NCI-H748 (cell line): ENCODE data around the gene RFWD3.
"Not testable (repeated sequence)": the region's sequence is repeated elsewhere in the genome, so short reads cannot be mapped to it uniquely, and the experiment has no call there.

ENCODE experiments used
- DNase-seq: peaks from one replicate; lab custom pipeline; 2025; ENCODE audit not compliant: unreplicated experiment; lab: John Stamatoyannopoulos, UW

The RFWD3 gene

GRCh38 chr16:74666425-74667254 is at the start of gene RFWD3:
RFWD3 (minus strand) TSS chr16:74666877; CDS start chr16:74661449, 5,428 bp downstream.
- peak; percentile 98 for DNase-seq

GRCh38 chr16:74716355-74716754 is 49.7 kb upstream of the RFWD3 start:
- DNase-seq = no peak

- no peak for DNase-seq
These were observed 47.2 kb upstream of the RFWD3 start for GRCh38 chr16:74713876-74714275.

GRCh38 chr16:74713325-74713724 is 46.6 kb upstream of the RFWD3 start:
- DNase-seq = no peak

GRCh38 chr16:74711938-74712337 is 45.3 kb upstream of the RFWD3 start:
- no peak for DNase-seq

GRCh38 chr16:74710401-74710800 is 43.7 kb upstream of the RFWD3 start:
- no peak for DNase-seq

- DNase-seq = peak; percentile 59
These were observed 42.8 kb upstream of the RFWD3 start for GRCh38 chr16:74709441-74709877.

GRCh38 chr16:74700438-74701225 is 34.0 kb upstream of the RFWD3 start, which contains the start of gene MLKL:
MLKL (minus strand) TSS chr16:74700862; CDS start chr16:74695757, 5,105 bp downstream.
- DNase-seq = peak; percentile 45

GRCh38 chr16:74700116-74700437 is 33.4 kb upstream of the RFWD3 start:
- DNase-seq = peak; percentile 2

GRCh38 chr16:74699666-74700065 is 33.0 kb upstream of the RFWD3 start:
- no peak for DNase-seq

- no peak for DNase-seq
These were observed 31.5 kb upstream of the RFWD3 start for GRCh38 chr16:74698222-74698621.

GRCh38 chr16:74695450-74696422 is 29.1 kb upstream of the RFWD3 start:
- peak; percentile 72 for DNase-seq

GRCh38 chr16:74691093-74691855 is 24.6 kb upstream of the RFWD3 start:
- DNase-seq = no peak

- no peak for DNase-seq
These were observed 15.9 kb upstream of the RFWD3 start for GRCh38 chr16:74682556-74682955.

GRCh38 chr16:74680681-74681080 is 14.0 kb upstream of the RFWD3 start:
- DNase-seq = no peak

- DNase-seq = no peak
These were observed 13.3 kb upstream of the RFWD3 start for GRCh38 chr16:74679983-74680382.

- DNase-seq = no peak
These were observed 11.2 kb upstream of the RFWD3 start for GRCh38 chr16:74677868-74678267.

- DNase-seq = no peak
These were observed 7.2 kb upstream of the RFWD3 start for GRCh38 chr16:74673876-74674275.

- DNase-seq = not testable (repeated sequence)
These were observed 2.2 kb upstream of the RFWD3 start for GRCh38 chr16:74668877-74669276.

- peak; percentile 48 for DNase-seq
These were observed 601 bp upstream of the RFWD3 start for GRCh38 chr16:74667255-74667700.
